ENCODE measurements around the gene TRIM25. TPM values are rescaled to one million over a fixed set of nuclear protein-coding genes. Genes with fewer than 3 reads are reported as not detected.

TRIM25 gene
- total RNA-seq, 2 donors from 2014 or later, result 18.8 to 21.3 TPM

DNA sequence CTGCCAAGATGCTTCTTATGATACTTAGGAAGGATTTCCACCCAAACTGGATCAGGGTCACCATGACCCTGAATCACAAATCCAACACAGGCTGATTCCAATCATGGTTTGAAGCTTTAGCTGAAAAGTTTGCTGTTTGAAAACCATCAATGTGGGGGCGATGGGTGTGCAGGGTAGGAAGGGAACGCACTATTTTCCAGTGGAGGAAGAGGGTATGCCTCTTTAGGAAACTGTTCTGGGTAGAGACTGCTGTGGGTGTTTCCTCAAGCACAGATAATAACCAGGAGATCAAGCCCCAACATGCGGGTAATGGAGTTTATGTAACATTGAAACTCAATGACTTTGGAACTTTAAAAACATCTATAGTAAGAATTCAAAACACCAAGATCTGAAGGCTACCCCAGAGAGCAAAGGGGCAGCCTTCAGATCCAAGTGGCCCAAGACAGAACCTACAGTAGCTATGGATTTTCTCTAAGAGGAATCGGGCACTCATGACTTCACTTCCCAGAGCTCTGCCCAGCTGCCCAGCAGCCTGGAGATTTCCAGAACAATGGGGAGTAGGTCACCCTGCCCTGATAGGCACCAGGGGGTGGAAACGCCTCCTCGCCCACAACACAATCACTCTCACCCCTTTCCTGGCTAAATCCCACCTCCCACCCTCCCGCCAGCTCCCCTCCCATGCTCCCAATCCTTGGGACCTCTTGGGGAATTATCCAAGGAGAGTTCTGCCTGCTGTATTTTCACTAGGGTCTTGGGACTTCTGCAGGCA is 22.8 kb downstream of the TRIM25 start:
- Histone ChIP-seq H3K9me3 (ENCODE audit: control insufficient read depth, low read length) (peaks cover 28% of the 10 kb centered on the region), H3K27ac (ENCODE audit: low read depth, low read length) (no peak overlapping the region), H3K4me1 (ENCODE audit: control insufficient read depth, insufficient read depth, low read length) (no peaks in the 10 kb centered on the region), H3K36me3 (ENCODE audit: control insufficient read depth, insufficient read depth, low read length) (no peaks in the 10 kb centered on the region), H3K4me3 (ENCODE audit: low read length) (no peak overlapping the region), H3K9ac (ENCODE audit: extremely low read depth, low read length, poor library complexity, severe bottlenecking) (no peak overlapping the region), H3K27me3 (ENCODE audit: control insufficient read depth, insufficient read depth, low read length, poor library complexity, severe bottlenecking) (no peaks in the 10 kb centered on the region)
- no peak for DNase-seq
- H3K27ac Mint-ChIP-seq, result no peak overlapping the region
- H3K36me3 Mint-ChIP-seq (ENCODE audit: low read depth), result peaks cover 55% of the 10 kb centered on the region
- 82 to 96% methylated on average over 5 to 7 of the region's 7 CpGs for WGBS, 2 experiments (ENCODE audit: insufficient coverage in 1 of 2, insufficient read length in 1 of 2)
- H3K27me3 Mint-ChIP-seq (ENCODE audit: insufficient read depth), result no peaks in the 10 kb centered on the region
- peaks cover 25% of the 10 kb centered on the region for H3K9me3 Mint-ChIP-seq
- no peak overlapping the region for H3K4me3 Mint-ChIP-seq
- no peaks in the 10 kb centered on the region for H3K4me1 Mint-ChIP-seq
- TF ChIP-seq, protein P1, sequence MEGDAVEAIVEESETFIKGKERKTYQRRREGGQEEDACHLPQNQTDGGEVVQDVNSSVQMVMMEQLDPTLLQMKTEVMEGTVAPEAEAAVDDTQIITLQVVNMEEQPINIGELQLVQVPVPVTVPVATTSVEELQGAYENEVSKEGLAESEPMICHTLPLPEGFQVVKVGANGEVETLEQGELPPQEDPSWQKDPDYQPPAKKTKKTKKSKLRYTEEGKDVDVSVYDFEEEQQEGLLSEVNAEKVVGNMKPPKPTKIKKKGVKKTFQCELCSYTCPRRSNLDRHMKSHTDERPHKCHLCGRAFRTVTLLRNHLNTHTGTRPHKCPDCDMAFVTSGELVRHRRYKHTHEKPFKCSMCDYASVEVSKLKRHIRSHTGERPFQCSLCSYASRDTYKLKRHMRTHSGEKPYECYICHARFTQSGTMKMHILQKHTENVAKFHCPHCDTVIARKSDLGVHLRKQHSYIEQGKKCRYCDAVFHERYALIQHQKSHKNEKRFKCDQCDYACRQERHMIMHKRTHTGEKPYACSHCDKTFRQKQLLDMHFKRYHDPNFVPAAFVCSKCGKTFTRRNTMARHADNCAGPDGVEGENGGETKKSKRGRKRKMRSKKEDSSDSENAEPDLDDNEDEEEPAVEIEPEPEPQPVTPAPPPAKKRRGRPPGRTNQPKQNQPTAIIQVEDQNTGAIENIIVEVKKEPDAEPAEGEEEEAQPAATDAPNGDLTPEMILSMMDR (conservative IDR thresholded peaks at IDR 0.05), result no peak

GRCh38 chr17:56890390-56890789 is 23.5 kb downstream of the TRIM25 start:
- WGBS, 2 experiments (ENCODE audit: insufficient coverage in 1 of 2, insufficient read length in 1 of 2), result 95 to 96% methylated on average over 6 of the region's 6 CpGs
- Mint-ChIP-seq H3K4me1 (peaks cover 5% of the 10 kb centered on the region), H3K27ac (no peak overlapping the region), H3K36me3 (ENCODE audit: low read depth) (peaks cover 56% of the 10 kb centered on the region), H3K27me3 (ENCODE audit: insufficient read depth) (no peaks in the 10 kb centered on the region), H3K4me3 (no peak overlapping the region), H3K9me3 (peaks cover 25% of the 10 kb centered on the region)
- Histone ChIP-seq H3K9me3 (ENCODE audit: control insufficient read depth, low read length) (peaks cover 28% of the 10 kb centered on the region), H3K4me3 (ENCODE audit: low read length) (no peak overlapping the region), H3K27ac (ENCODE audit: low read depth, low read length) (no peak overlapping the region), H3K27me3 (ENCODE audit: control insufficient read depth, insufficient read depth, low read length, poor library complexity, severe bottlenecking) (no peaks in the 10 kb centered on the region), H3K9ac (ENCODE audit: extremely low read depth, low read length, poor library complexity, severe bottlenecking) (no peak overlapping the region), H3K4me1 (ENCODE audit: control insufficient read depth, insufficient read depth, low read length) (no peaks in the 10 kb centered on the region), H3K36me3 (ENCODE audit: control insufficient read depth, insufficient read depth, low read length) (no peaks in the 10 kb centered on the region)
- TF ChIP-seq, protein P1 (conservative IDR thresholded peaks at IDR 0.05), result no peak
- DNase-seq, result no peak

DNA sequence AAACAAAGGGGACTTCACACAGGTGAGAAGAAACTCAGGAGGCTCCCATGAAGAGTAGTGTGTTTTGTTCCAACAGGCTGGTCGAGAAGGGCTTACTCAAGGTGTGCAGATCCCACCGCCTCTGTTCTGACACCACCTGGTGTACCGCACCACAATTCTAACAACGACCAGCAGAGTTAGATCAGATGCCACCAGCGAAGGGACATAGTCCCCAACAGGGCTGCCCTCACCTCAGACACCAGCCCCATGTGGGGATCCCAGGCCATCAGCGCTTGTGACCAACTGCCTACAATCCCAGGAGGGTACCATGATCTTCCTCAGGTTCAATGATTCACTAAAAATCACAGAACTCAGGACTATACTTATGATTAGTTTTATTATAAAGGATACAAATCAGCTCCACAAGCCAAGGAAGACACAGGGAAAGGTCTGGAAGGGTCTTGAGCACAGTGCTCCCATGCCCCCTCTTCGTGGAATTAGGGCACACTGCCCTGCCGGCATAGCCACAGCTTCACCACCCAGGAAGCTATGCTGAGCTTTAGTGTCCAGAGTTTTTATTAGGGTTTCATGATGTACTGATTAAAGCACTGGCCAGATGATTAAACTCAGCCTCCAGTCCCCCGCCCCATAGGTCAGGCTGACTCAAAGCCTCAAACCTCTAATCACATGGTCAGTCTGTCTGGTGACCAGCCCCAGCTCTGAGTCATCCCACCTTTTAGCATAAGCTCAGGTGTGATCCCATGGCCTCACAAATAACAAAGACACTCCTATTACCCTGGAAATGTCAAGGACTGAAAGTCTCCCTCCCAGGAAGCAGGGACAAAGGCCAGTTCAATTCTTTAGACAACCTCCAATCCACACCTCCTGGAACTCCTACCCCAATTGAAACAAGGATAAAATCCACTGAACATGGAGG is 26.0 kb downstream of the TRIM25 start:
- Mint-ChIP-seq H3K27ac (no peak overlapping the region), H3K36me3 (ENCODE audit: low read depth) (peaks cover 41% of the 10 kb centered on the region), H3K4me3 (no peak overlapping the region), H3K4me1 (peaks cover 8% of the 10 kb centered on the region), H3K9me3 (peaks cover 25% of the 10 kb centered on the region), H3K27me3 (ENCODE audit: insufficient read depth) (no peaks in the 10 kb centered on the region)
- Histone ChIP-seq H3K4me1 (ENCODE audit: control insufficient read depth, insufficient read depth, low read length) (no peaks in the 10 kb centered on the region), H3K36me3 (ENCODE audit: control insufficient read depth, insufficient read depth, low read length) (no peaks in the 10 kb centered on the region), H3K9ac (ENCODE audit: extremely low read depth, low read length, poor library complexity, severe bottlenecking) (no peak overlapping the region), H3K9me3 (ENCODE audit: control insufficient read depth, low read length) (peaks cover 28% of the 10 kb centered on the region), H3K4me3 (ENCODE audit: low read length) (no peak overlapping the region), H3K27me3 (ENCODE audit: control insufficient read depth, insufficient read depth, low read length, poor library complexity, severe bottlenecking) (no peaks in the 10 kb centered on the region), H3K27ac (ENCODE audit: low read depth, low read length) (no peak overlapping the region)
- WGBS, 2 experiments (ENCODE audit: insufficient coverage in 1 of 2, insufficient read length in 1 of 2), result 93 to 100% methylated on average over 6 to 9 of the region's 9 CpGs
- TF ChIP-seq, protein P1 (conservative IDR thresholded peaks at IDR 0.05), result no peak
- no peak for DNase-seq

Measured in endodermal cell (in vitro differentiated cells).